Lung (tissue), 12 donors: ENCODE data around the gene ZNF350. TPM values are rescaled to one million over a fixed set of nuclear protein-coding genes. Genes with fewer than 3 reads are reported as not detected.

ENCODE experiments used
- ATAC-seq: fragments of 200-7000 bp; cut with Tn5 transposase; one replicate; pipeline ENCODE4 v1.9.1; 2020; ENCODE audit warnings: moderate number of reproducible peaks; ENCODE audit not compliant: insufficient read depth, low FRiP score
- DNase-seq, 3 donors: peaks; one replicate each; pipeline ENCODE4 v3.0.0-alpha.2; 2013 to 2017
- H3K27ac ChIP-seq, 2 donors: one replicate each; pipeline ENCODE4 v1.5.1; 2013; ENCODE audit warnings: mild to moderate bottlenecking in 2 of 2, moderate library complexity in 2 of 2, control low read depth in 1 of 2, inconsistent platforms in 1 of 2, low read depth in 1 of 2, low read length in 1 of 2
- H3K27me3 ChIP-seq, 3 donors: one replicate each; pipeline ENCODE4 v1.5.1; 2013; ENCODE audit warnings: low read length in 2 of 3; ENCODE audit not compliant: control insufficient read depth in 3 of 3, insufficient read depth in 3 of 3
- H3K36me3 ChIP-seq, 4 donors: one replicate each; pipeline ENCODE4 v1.5.1; 2013; ENCODE audit warnings: low read length in 4 of 4, mild to moderate bottlenecking in 1 of 4, moderate library complexity in 1 of 4; ENCODE audit not compliant: control insufficient read depth in 4 of 4, insufficient read depth in 4 of 4
- H3K4me1 ChIP-seq, 5 donors: one replicate each; pipeline ENCODE4 v1.5.1; 2013; ENCODE audit warnings: low read length in 5 of 5, mild to moderate bottlenecking in 2 of 5, moderate library complexity in 1 of 5; ENCODE audit not compliant: control insufficient read depth in 5 of 5, insufficient read depth in 5 of 5
- H3K4me3 ChIP-seq: one replicate; pipeline ENCODE4 v1.5.1; 2013; ENCODE audit warnings: mild to moderate bottlenecking, control low read depth, moderate library complexity
- H3K9ac ChIP-seq, 2 donors: one replicate each; pipeline ENCODE4 v1.5.1; 2013; ENCODE audit warnings: low read length in 2 of 2, control low read depth in 1 of 2; ENCODE audit not compliant: insufficient read depth in 1 of 2
- H3K9me3 ChIP-seq, 4 donors: one replicate each; pipeline ENCODE4 v1.5.1; 2013; ENCODE audit warnings: low read length in 3 of 4, mild to moderate bottlenecking in 1 of 4, moderate library complexity in 1 of 4; ENCODE audit not compliant: control insufficient read depth in 4 of 4, insufficient read depth in 3 of 4
- CTCF ChIP-seq: IDR thresholded peaks from 2 replicates; pipeline ENCODE4 v1.5.1; 2012; ENCODE audit warnings: mild to moderate bottlenecking; ENCODE audit errors: control extremely low read depth, extremely low read depth
- WGBS, 2 donors: extraction: QIAGEN DNeasy Blood & Tissue Kit; methylation state at CpG; one replicate each; pipeline ENCODE4 v1.1.7; 2013; 5-methylcytosine and 5-hydroxymethylcytosine counted together
- polyA plus RNA-seq, 2 donors: library from polyadenylated mRNA; stranded (reverse); fragments of 200-250 nt; gene quantifications; one replicate each; pipeline ENCODE4 v1.2.1, GENCODE V29; 2013
- total RNA-seq, 2 donors: library from RNA; depleted of rRNA in 1 of 2; stranded (reverse); fragments of >200 nt in 1 of 2; gene quantifications; one replicate each; pipeline ENCODE4 v1.2.1, GENCODE V29; 2014 to 2021
- donor health status: control.
- donor health status: control.
- donor health status: Bipolar disorder and iron deficiency.
- donor health status: healthy.
- donor health status: DM: yes; HTN: yes; CAD: no.

Gene ZNF350
- total and polyA plus RNA-seq, 4 donors = 7.3 to 14.4 (median 8.5) TPM

GRCh38 chr19:51938936-51939335, 47.7 kb downstream of the ZNF350 start:
- no peak for DNase-seq
- 99% methylated on average over 2 of the region's 2 CpGs for WGBS, 2 donors

GRCh38 chr19:51931921-51932320, 54.7 kb downstream of the ZNF350 start:
- 89 to 92% methylated on average over 8 of the region's 8 CpGs for WGBS, 2 donors
- H3K4me1 ChIP-seq = peaks cover 0 to 9% (median 2%) of the 10 kb centered on the region in 5 donors
- no peak for TF ChIP-seq CTCF
- no peaks in the 10 kb centered on the region for H3K27me3 ChIP-seq
- no peak for ATAC-seq
- no peak overlapping the region for H3K27ac ChIP-seq
- H3K9ac ChIP-seq = no peak overlapping the region
- no peak for DNase-seq
- H3K36me3 ChIP-seq = peaks cover 19 to 38% (median 31%) of the 10 kb centered on the region in 4 donors
- H3K4me3 ChIP-seq = no peak overlapping the region
- H3K9me3 ChIP-seq = peaks cover 0 to 41% (median 7%) of the 10 kb centered on the region in 4 donors

More at GRCh38 chr19:51938936-51939335, 47.7 kb downstream of the ZNF350 start:
- Histone ChIP-seq H3K36me3 (peaks cover 62 to 79% (median 70%) of the 10 kb centered on the region in 4 donors), H3K27ac (no peak overlapping the region), H3K27me3 (no peaks in the 10 kb centered on the region), H3K9me3 (peaks cover 15 to 55% (median 36%) of the 10 kb centered on the region in 4 donors), H3K4me1 (no peaks in the 10 kb centered on the region), H3K9ac (no peak overlapping the region), H3K4me3 (no peak overlapping the region)
- no peak for ATAC-seq
- no peak for TF ChIP-seq CTCF

- no peak for TF ChIP-seq CTCF
- H3K4me1 ChIP-seq = peaks cover 0 to 9% (median 2%) of the 10 kb centered on the region in 5 donors
- DNase-seq (no peak), ATAC-seq (no peak)
- no peaks in the 10 kb centered on the region for H3K27me3 ChIP-seq
- 34 to 40% methylated on average over 13 of the region's 13 CpGs for WGBS, 2 donors
- peaks cover 2 to 10% (median 7%) of the 10 kb centered on the region in 4 donors for H3K36me3 ChIP-seq
- peak overlapping the region; percentile 86 to 97 for H3K9ac ChIP-seq
- H3K9me3 ChIP-seq = peaks cover under 1 to 21% (median 8%) of the 10 kb centered on the region in 4 donors
- H3K27ac ChIP-seq = peak overlapping the region; percentile 93 to 96
- H3K4me3 ChIP-seq = peak overlapping the region; percentile 99
These were observed 58.8 kb downstream of the ZNF350 start for GRCh38 chr19:51927859-51928258.
